Epidermal melanocyte (primary cell): Measurements from ENCODE around the gene TEX261.
A peak's percentile ranks its signal among the peaks of the same experiment; 100 is the strongest.
"Not testable (repeated sequence)": the region's sequence is repeated elsewhere in the genome, so short reads cannot be mapped to it uniquely, and the experiment has no call there.

Experiments used
- DNase-seq: peaks from one replicate; pipeline ENCODE4 v3.0.0; 2011; ENCODE audit warnings: low spot score; ENCODE audit not compliant: insufficient read length

TEX261 gene

GRCh38 chr2:70994699-70995425 is at the start of gene TEX261:
Gene TEX261 (minus strand): TSS chr2:70994873. CDS start chr2:70994757, 116 bp downstream.
- peak; percentile 87 for DNase-seq

GRCh38 chr2:71043531-71044407 is 49.1 kb upstream of the TEX261 start:
- no peak for DNase-seq

GRCh38 chr2:71042287-71042686 is 47.6 kb upstream of the TEX261 start:
- DNase-seq, result no peak

GRCh38 chr2:71036296-71036695 is 41.6 kb upstream of the TEX261 start:
- not testable (repeated sequence) for DNase-seq

- not testable (repeated sequence) for DNase-seq
Observed at GRCh38 chr2:71023553-71024243, 29.0 kb upstream of the TEX261 start.

- not testable (repeated sequence) for DNase-seq
Observed at GRCh38 chr2:71021394-71021793, 26.7 kb upstream of the TEX261 start.

- not testable (repeated sequence) for DNase-seq
Observed at GRCh38 chr2:71019989-71020388, 25.3 kb upstream of the TEX261 start.

- no peak for DNase-seq
Observed at GRCh38 chr2:71018625-71019024, 24.0 kb upstream of the TEX261 start.

GRCh38 chr2:71011786-71012185 is 17.1 kb upstream of the TEX261 start:
- not testable (repeated sequence) for DNase-seq

GRCh38 chr2:71008342-71008741 is 13.7 kb upstream of the TEX261 start:
- DNase-seq, result no peak

GRCh38 chr2:71006955-71007799 is 12.5 kb upstream of the TEX261 start:
- DNase-seq, result no peak

GRCh38 chr2:71006323-71006722 is 11.7 kb upstream of the TEX261 start:
- no peak for DNase-seq

- no peak for DNase-seq
Observed at GRCh38 chr2:71005271-71006202, 10.9 kb upstream of the TEX261 start.

- DNase-seq, result no peak
Observed at GRCh38 chr2:71004857-71005256, 10.2 kb upstream of the TEX261 start.

GRCh38 chr2:71003966-71004755 is 9.5 kb upstream of the TEX261 start:
- no peak for DNase-seq

- no peak for DNase-seq
Observed at GRCh38 chr2:71003396-71003795, 8.7 kb upstream of the TEX261 start.

- no peak for DNase-seq
Observed at GRCh38 chr2:71001981-71002570, 7.4 kb upstream of the TEX261 start.

GRCh38 chr2:71001592-71001927 is 6.9 kb upstream of the TEX261 start:
- DNase-seq, result no peak
